ENCODE measurements around the gene CREB1.

- TF ChIP-seq, protein P1, sequence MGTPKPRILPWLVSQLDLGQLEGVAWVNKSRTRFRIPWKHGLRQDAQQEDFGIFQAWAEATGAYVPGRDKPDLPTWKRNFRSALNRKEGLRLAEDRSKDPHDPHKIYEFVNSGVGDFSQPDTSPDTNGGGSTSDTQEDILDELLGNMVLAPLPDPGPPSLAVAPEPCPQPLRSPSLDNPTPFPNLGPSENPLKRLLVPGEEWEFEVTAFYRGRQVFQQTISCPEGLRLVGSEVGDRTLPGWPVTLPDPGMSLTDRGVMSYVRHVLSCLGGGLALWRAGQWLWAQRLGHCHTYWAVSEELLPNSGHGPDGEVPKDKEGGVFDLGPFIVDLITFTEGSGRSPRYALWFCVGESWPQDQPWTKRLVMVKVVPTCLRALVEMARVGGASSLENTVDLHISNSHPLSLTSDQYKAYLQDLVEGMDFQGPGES (IDR thresholded peaks at IDR 0.05; ENCODE audit: low read depth, low read length), result no peak
- no peak for TF ChIP-seq EP300 (IDR thresholded peaks at IDR 0.05; ENCODE audit: borderline replicate concordance in 1 of 2, low read depth in 1 of 2, low read length in 1 of 2)
Observed at GRCh38 chr2:207502577-207503198, 27.1 kb upstream of the CREB1 start.

Data from SK-N-SH (cell line).